HepG2 (cell line): ENCODE results near the gene NELFB. TPM values are rescaled to one million over a fixed set of nuclear protein-coding genes. Genes with fewer than 3 reads are reported as not detected.

ENCODE experiments used
- BHLHE40 ChIP-seq: IDR thresholded peaks from 2 replicates; pipeline ENCODE4 v1.6.1; 2011; ENCODE audit warnings: low read length, improper control_type of control experiment
- CEBPG ChIP-seq: IDR thresholded peaks from 2 replicates; pipeline ENCODE4 v1.6.1; 2016
- HNRNPK ChIP-seq: fragments of 200-400 bp; formaldehyde crosslinking; IDR thresholded peaks from 2 replicates; pipeline ENCODE4 v1.6.1; 2018; ENCODE audit warnings: low read length, low read depth, moderate library complexity, mild to moderate bottlenecking; ENCODE audit not compliant: poor library complexity, severe bottlenecking
- HOXD1 ChIP-seq: sonication (generic); formaldehyde crosslinking; IDR thresholded peaks from 2 replicates; pipeline ENCODE4 v1.5.0; 2020; ENCODE audit warnings: missing genetic modification reagents
- JDP2 ChIP-seq: sonication (generic); formaldehyde crosslinking; IDR thresholded peaks from 2 replicates; pipeline ENCODE4 v1.8.1; 2022; ENCODE audit warnings: missing genetic modification reagents, borderline replicate concordance
- MAF1 ChIP-seq: sonication (generic); formaldehyde crosslinking; IDR thresholded peaks from 2 replicates; pipeline ENCODE4 v1.5.0; 2020; ENCODE audit warnings: missing genetic modification reagents, borderline replicate concordance
- MED1 ChIP-seq: sonication (generic); formaldehyde crosslinking; IDR thresholded peaks from 2 replicates; pipeline ENCODE4 v1.4.0; 2020; ENCODE audit warnings: missing genetic modification reagents
- NCOA5 ChIP-seq: sonication (generic); formaldehyde crosslinking; IDR thresholded peaks from 2 replicates; pipeline ENCODE4 v1.4.0; 2020; ENCODE audit warnings: missing genetic modification reagents
- NONO ChIP-seq, 2 experiments: fragments of 450-650 bp in 1 of 2; sonication (generic) in 1 of 2; formaldehyde crosslinking in 1 of 2; IDR thresholded peaks in 1 of 2; conservative IDR thresholded peaks in 1 of 2; 2 replicates each; pipeline versions ENCODE4 v1.6.1 to v1.8.0; 2017 to 2022; ENCODE audit warnings: mild to moderate bottlenecking in 1 of 2, missing genetic modification reagents in 1 of 2, moderate library complexity in 1 of 2
- PHF5A ChIP-seq: IDR thresholded peaks from one replicate; pipeline ENCODE4 v1.6.1; 2018; ENCODE audit warnings: low read depth, missing genetic modification reagents; ENCODE audit not compliant: unreplicated experiment
- SP5 ChIP-seq: IDR thresholded peaks from 2 replicates; pipeline ENCODE4 v1.6.1; 2016; ENCODE audit warnings: low read depth, borderline replicate concordance
- SRF ChIP-seq: IDR thresholded peaks from 2 replicates; pipeline ENCODE4 v1.6.1; 2011; ENCODE audit warnings: mild to moderate bottlenecking, low read depth, low read length, moderate library complexity
- TOE1 ChIP-seq: sonication (generic); formaldehyde crosslinking; IDR thresholded peaks from 2 replicates; pipeline ENCODE4 v1.4.0; 2020; ENCODE audit warnings: mild to moderate bottlenecking, missing genetic modification reagents
- ZMAT3 ChIP-seq: sonication (generic); formaldehyde crosslinking; conservative IDR thresholded peaks from 2 replicates; pipeline ENCODE4 v1.7.0; 2021; ENCODE audit warnings: missing genetic modification reagents
- ZNF225 ChIP-seq: sonication (generic); formaldehyde crosslinking; IDR thresholded peaks from 2 replicates; pipeline ENCODE4 v1.4.0; 2020; ENCODE audit warnings: mild to moderate bottlenecking, missing genetic modification reagents
- ZNF34 ChIP-seq: sonication (generic); formaldehyde crosslinking; IDR thresholded peaks from 2 replicates; pipeline ENCODE4 v1.4.0; 2020; ENCODE audit warnings: mild to moderate bottlenecking, missing genetic modification reagents, borderline replicate concordance
- ZNF350 ChIP-seq: sonication (generic); formaldehyde crosslinking; IDR thresholded peaks from 2 replicates; pipeline ENCODE4 v1.4.0; 2020; ENCODE audit warnings: mild to moderate bottlenecking, low read depth, missing genetic modification reagents, borderline replicate concordance
- ZNF441 ChIP-seq: sonication (generic); formaldehyde crosslinking; IDR thresholded peaks from 2 replicates; pipeline ENCODE4 v1.7.0; 2021; ENCODE audit warnings: missing genetic modification reagents, borderline replicate concordance
- ZNF552 ChIP-seq: sonication (generic); formaldehyde crosslinking; IDR thresholded peaks from 2 replicates; pipeline ENCODE4 v1.9.0; 2022; ENCODE audit warnings: missing genetic modification reagents, mild to moderate bottlenecking, borderline replicate concordance
- polyA plus RNA-seq, 8 experiments: library from polyadenylated mRNA; depleted of rRNA in 3 of 8; stranded (reverse) in 7 of 8; unstranded in 1 of 8; fragments of >200 nt; fragmentation: Illumina TruSeq in 4 of 8; extraction: Trizol in 4 of 8; gene quantifications; 2 replicates each; pipeline versions ENCODE4 v1.2.1 to v1.2.3, GENCODE V29; 2011 to 2016; ENCODE audit warnings: low read depth in 4 of 8, missing spikeins in 1 of 8, mixed read lengths in 1 of 8; ENCODE audit not compliant: insufficient read depth in 1 of 8
- total RNA-seq, 5 experiments: library from RNA; depleted of rRNA; stranded (reverse); fragments of >200 nt; fragmentation: Illumina TruSeq; extraction: Trizol; gene quantifications; 2 replicates each; pipeline ENCODE4 v1.2.3, GENCODE V29; 2016; ENCODE audit warnings: low read depth in 1 of 5
- TF ChIP-seq, protein P1 (sequence below): IDR thresholded peaks from 2 replicates; pipeline ENCODE4 v1.6.1; 2016; ENCODE audit warnings: mild to moderate bottlenecking
- TF ChIP-seq, protein P2 (sequence below): sonication (generic); formaldehyde crosslinking; IDR thresholded peaks from 2 replicates; pipeline ENCODE4 v1.4.0; 2020; ENCODE audit warnings: mild to moderate bottlenecking, low read depth, missing genetic modification reagents
- TF ChIP-seq, protein P3 (sequence below): sonication (generic); formaldehyde crosslinking; IDR thresholded peaks from 2 replicates; pipeline ENCODE4 v1.4.0; 2020; ENCODE audit warnings: missing genetic modification reagents
- TF ChIP-seq, protein P4 (sequence below): fragments of 450-650 bp; IDR thresholded peaks from 2 replicates; pipeline ENCODE4 v1.6.1; 2017

Gene NELFB
- total and polyA plus RNA-seq, 2 of the 13 experiments (the other 11 are each of a cell fraction or from before 2014, with no cell fraction given), result 26.5 to 45.8 TPM

DNA sequence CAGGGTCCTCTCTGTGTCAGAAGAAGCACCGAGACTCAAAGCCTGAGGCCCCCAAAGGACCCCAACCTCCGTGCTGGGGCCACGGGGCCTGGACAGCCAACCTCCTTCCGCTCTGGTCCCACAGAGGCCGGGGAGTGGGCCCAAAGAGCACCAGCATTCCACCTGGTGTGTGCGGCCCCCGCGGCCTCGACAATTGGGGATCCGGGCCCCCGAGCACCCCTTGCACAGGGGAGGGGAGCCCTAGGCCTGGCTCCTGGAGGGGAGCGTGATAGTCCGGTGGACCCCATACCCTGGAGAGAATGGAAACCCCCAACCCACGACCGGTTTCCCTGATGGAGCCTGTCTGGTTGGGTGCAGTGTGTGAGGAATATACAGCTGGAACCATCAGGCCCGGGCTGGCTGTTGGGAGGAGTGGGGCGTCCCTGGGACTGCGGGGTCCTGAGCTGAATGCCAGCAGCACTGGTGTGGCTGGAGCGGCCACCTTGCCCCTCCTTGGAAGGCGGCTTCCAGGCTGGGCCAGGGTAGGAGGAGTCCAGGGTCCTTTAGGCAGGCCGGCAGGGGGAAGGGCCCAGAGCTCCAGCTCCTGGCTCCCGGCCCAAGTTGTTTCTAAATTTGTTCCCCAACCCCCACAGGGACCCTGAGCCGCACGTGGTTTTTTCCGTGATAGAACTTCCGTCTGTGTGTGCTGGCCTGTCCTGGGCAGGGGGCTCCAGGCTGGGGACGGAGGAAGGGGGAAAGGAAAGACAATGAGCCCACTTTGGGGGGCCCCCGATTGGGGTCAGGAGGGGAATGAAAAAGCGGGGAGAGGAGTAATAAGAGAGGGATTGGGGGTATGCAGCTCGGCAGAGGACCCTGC lies 21.6 kb downstream of the NELFB start (continued):
- TF ChIP-seq, protein P1, sequence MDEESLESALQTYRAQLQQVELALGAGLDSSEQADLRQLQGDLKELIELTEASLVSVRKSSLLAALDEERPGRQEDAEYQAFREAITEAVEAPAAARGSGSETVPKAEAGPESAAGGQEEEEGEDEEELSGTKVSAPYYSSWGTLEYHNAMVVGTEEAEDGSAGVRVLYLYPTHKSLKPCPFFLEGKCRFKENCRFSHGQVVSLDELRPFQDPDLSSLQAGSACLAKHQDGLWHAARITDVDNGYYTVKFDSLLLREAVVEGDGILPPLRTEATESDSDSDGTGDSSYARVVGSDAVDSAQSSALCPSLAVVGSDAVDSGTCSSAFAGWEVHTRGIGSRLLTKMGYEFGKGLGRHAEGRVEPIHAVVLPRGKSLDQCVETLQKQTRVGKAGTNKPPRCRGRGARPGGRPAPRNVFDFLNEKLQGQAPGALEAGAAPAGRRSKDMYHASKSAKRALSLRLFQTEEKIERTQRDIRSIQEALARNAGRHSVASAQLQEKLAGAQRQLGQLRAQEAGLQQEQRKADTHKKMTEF (CRISPR knock-in tag), result no peak; the same call in 1 of the 2 replicates
- TF ChIP-seq, protein P2, sequence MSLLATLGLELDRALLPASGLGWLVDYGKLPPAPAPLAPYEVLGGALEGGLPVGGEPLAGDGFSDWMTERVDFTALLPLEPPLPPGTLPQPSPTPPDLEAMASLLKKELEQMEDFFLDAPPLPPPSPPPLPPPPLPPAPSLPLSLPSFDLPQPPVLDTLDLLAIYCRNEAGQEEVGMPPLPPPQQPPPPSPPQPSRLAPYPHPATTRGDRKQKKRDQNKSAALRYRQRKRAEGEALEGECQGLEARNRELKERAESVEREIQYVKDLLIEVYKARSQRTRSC (CRISPR knock-in tag), result no peak
- TF ChIP-seq JDP2 (CRISPR knock-in tag) (no peak), MAF1 (CRISPR knock-in tag) (no peak), ZNF225 (CRISPR knock-in tag) (no peak), CEBPG (CRISPR knock-in tag) (no peak), ZNF34 (CRISPR knock-in tag) (no peak), MED1 (CRISPR knock-in tag) (no peak), NCOA5 (CRISPR knock-in tag) (no peak), HOXD1 (no peak), SP5 (CRISPR knock-in tag) (peak; percentile 33), ZMAT3 (CRISPR knock-in tag) (no peak), NONO (IDR thresholded peaks at IDR 0.05) (no peak), NONO (CRISPR knock-in tag; conservative IDR thresholded peaks at IDR 0.05) (0 out of 2 replicates have a peak, but pooled peaks have one; percentile 8), HNRNPK (no peak), BHLHE40 (0 out of 2 replicates have a peak, but pooled peaks have one; percentile 16), PHF5A (no peak), ZNF441 (CRISPR knock-in tag) (no peak), ZNF350 (CRISPR knock-in tag) (no peak; the same call in 1 of the 2 replicates), ZNF552 (CRISPR knock-in tag) (no peak), TOE1 (CRISPR knock-in tag) (no peak), SRF (0 out of 2 replicates have a peak, but pooled peaks have one; percentile 15)
- TF ChIP-seq, protein P3, sequence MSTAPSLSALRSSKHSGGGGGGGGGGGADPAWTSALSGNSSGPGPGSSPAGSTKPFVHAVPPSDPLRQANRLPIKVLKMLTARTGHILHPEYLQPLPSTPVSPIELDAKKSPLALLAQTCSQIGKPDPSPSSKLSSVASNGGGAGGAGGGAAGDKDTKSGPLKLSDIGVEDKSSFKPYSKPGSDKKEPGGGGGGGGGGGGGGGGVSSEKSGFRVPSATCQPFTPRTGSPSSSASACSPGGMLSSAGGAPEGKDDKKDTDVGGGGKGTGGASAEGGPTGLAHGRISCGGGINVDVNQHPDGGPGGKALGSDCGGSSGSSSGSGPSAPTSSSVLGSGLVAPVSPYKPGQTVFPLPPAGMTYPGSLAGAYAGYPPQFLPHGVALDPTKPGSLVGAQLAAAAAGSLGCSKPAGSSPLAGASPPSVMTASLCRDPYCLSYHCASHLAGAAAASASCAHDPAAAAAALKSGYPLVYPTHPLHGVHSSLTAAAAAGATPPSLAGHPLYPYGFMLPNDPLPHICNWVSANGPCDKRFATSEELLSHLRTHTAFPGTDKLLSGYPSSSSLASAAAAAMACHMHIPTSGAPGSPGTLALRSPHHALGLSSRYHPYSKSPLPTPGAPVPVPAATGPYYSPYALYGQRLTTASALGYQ, result no peak
- TF ChIP-seq, protein P4, sequence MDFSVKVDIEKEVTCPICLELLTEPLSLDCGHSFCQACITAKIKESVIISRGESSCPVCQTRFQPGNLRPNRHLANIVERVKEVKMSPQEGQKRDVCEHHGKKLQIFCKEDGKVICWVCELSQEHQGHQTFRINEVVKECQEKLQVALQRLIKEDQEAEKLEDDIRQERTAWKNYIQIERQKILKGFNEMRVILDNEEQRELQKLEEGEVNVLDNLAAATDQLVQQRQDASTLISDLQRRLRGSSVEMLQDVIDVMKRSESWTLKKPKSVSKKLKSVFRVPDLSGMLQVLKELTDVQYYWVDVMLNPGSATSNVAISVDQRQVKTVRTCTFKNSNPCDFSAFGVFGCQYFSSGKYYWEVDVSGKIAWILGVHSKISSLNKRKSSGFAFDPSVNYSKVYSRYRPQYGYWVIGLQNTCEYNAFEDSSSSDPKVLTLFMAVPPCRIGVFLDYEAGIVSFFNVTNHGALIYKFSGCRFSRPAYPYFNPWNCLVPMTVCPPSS, result no peak
